ENCODE data around the gene KDELR3. TPM values are rescaled to one million over a fixed set of nuclear protein-coding genes. Genes with fewer than 3 reads are reported as not detected.

Gene KDELR3
- total RNA-seq, 2 experiments from 2014 or later = 0.94 to 0.97 TPM

DNA sequence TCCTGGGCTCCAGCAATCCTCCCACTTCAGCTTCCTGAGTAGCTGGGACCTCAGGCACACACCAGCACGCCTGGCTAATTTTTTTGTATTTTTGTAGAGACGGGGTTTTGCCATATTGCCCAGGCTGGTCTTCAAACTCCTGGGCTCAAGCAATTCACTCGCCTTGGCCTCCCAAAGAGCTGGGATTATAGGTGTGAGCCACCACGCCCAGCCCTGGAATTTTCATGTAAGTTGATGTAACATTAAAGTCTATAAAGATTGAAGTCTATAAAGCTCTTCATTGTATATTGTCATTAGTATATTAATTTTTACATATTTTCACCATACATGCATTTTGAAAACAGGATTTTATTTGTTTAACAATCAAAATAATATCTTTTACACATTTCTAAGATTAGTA, 50.7 kb downstream of the KDELR3 start:
- Mint-ChIP-seq H3K27me3 (peaks cover 1% of the 10 kb centered on the region), H3K27ac (no peak overlapping the region), H3K4me1 (ENCODE audit: low read depth) (no peaks in the 10 kb centered on the region), H3K36me3 (no peaks in the 10 kb centered on the region), H3K4me3 (no peak overlapping the region), H3K9me3 (no peaks in the 10 kb centered on the region)
- POLR2A ChIA-PET = no interaction called here
- intact Hi-C loops (cut with micrococcal nuclease) = no loop called here
- CTCF ChIA-PET = interaction anchor here (1.3 kb wide), 1 partner anchor 404 kb away, joined by 3 read pairs; no protein-coding TSS in a partner anchor
- DNase-seq = no peak

- POLR2A ChIA-PET = no interaction called here
- Mint-ChIP-seq H3K27me3 (peaks cover 5% of the 10 kb centered on the region), H3K36me3 (no peaks in the 10 kb centered on the region), H3K27ac (no peak overlapping the region), H3K4me1 (ENCODE audit: low read depth) (no peaks in the 10 kb centered on the region), H3K4me3 (no peak overlapping the region), H3K9me3 (no peaks in the 10 kb centered on the region)
- intact Hi-C loops (cut with micrococcal nuclease) = no loop called here
- CTCF ChIA-PET = no interaction called here
- DNase-seq = no peak
These were observed 51.8 kb downstream of the KDELR3 start for GRCh38 chr22:38519453-38520250.

GRCh38 chr22:38523029-38523428, 55.1 kb downstream of the KDELR3 start:
- no peak overlapping the region for H3K27ac Mint-ChIP-seq
- POLR2A ChIA-PET = interaction anchor here (1.1 kb wide), 1 partner anchor 9 kb away, joined by 3 read pairs; no protein-coding TSS in a partner anchor

DNA sequence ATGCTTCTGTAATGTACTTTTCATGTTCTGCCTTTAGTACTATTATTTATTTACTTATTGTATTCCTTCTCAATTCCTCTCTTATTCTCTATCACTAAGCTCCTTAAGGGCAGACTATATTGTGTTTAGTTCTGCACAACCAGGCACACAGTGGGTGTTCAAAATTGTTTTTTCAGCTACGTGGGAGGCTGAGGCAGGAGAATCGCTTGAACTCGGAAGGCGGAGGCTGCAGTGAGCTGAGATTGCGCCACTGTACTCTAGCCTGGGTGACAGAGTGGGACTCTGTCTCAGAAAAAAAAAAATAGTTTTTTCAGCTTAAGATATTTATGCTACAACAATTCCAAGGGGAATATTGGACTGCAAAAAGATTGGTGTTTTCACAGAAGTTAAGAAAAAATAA, 55.6 kb downstream of the KDELR3 start:
- Mint-ChIP-seq H3K4me3 (no peak overlapping the region), H3K9me3 (no peaks in the 10 kb centered on the region), H3K27me3 (peaks cover 9% of the 10 kb centered on the region), H3K36me3 (no peaks in the 10 kb centered on the region), H3K27ac (no peak overlapping the region), H3K4me1 (ENCODE audit: low read depth) (no peaks in the 10 kb centered on the region)
- ChIA-PET CTCF (interaction anchor here (1.1 kb wide), 2 partner anchors 13 to 471 kb away, joined by 3 to 4 read pairs; no protein-coding TSS in a partner anchor), POLR2A (interaction anchor here (0.7 to 1.1 kb wide), 2 partner anchors 8 to 101 kb away, joined by 3 read pairs; no protein-coding TSS in a partner anchor)
- intact Hi-C loops (cut with micrococcal nuclease) = no loop called here
- DNase-seq = no peak

More at GRCh38 chr22:38523029-38523428, 55.1 kb downstream of the KDELR3 start:
- intact Hi-C loops (cut with micrococcal nuclease) = no loop called here
- Mint-ChIP-seq H3K36me3 (no peaks in the 10 kb centered on the region), H3K4me1 (ENCODE audit: low read depth) (no peaks in the 10 kb centered on the region), H3K9me3 (no peaks in the 10 kb centered on the region), H3K27me3 (peaks cover 9% of the 10 kb centered on the region), H3K4me3 (no peak overlapping the region)
- CTCF ChIA-PET = interaction anchor here (1.1 kb wide), 2 partner anchors 12 to 471 kb away, joined by 3 to 4 read pairs; no protein-coding TSS in a partner anchor
- DNase-seq = no peak

DNA sequence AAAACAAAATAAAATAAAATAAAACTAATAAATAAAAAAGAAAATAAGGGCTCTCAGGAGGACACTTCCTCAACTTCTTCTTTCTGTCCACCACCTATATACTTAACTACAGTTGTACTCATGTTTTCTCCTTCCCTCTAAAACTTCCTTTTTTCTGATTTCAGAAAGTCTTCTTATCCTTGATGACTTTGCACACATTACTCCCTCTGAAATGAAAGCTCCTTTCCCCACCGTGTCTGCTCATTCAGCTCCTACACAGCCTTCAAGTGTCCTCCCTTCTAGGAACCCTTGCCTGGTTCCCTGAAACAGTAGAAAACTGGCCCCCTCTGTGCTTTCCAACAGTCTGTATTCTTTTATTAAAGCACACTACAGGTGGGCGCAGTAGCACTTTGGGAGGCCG, 56.5 kb downstream of the KDELR3 start:
- Mint-ChIP-seq H3K4me3 (no peak overlapping the region), H3K4me1 (ENCODE audit: low read depth) (no peaks in the 10 kb centered on the region), H3K36me3 (no peaks in the 10 kb centered on the region), H3K27me3 (peaks cover 9% of the 10 kb centered on the region), H3K9me3 (no peaks in the 10 kb centered on the region), H3K27ac (no peak overlapping the region)
- no peak for DNase-seq
- CTCF ChIA-PET = interaction anchor here (1.1 kb wide), 1 partner anchor 14 kb away, joined by 3 read pairs; no protein-coding TSS in a partner anchor
- intact Hi-C loops (cut with micrococcal nuclease) = no loop called here
- POLR2A ChIA-PET = no interaction called here

GRCh38 chr22:38531251-38531938, 63.5 kb downstream of the KDELR3 start:
- Mint-ChIP-seq H3K9me3 (no peaks in the 10 kb centered on the region), H3K36me3 (no peaks in the 10 kb centered on the region), H3K4me1 (ENCODE audit: low read depth) (peaks cover 5% of the 10 kb centered on the region), H3K27me3 (no peaks in the 10 kb centered on the region), H3K4me3 (peak overlapping the region; percentile 7), H3K27ac (peak overlapping the region; percentile 83)
- DNase-seq = no peak
- CTCF ChIA-PET = interaction anchor here (0.6 to 1.4 kb wide), 3 partner anchors 27 to 453 kb away, joined by 3 to 4 read pairs (median 4); no protein-coding TSS in a partner anchor
- POLR2A ChIA-PET = interaction anchor here (1.3 kb wide), 1 partner anchor 8 kb away, joined by 3 read pairs; no protein-coding TSS in a partner anchor
- intact Hi-C loops (cut with micrococcal nuclease) = no loop called here

Other genes starting within 250 kb of the KDELR3 start
- 10 to 100 TPM; 24.4 to 26.6 TPM for gene TMEM184B, start 195.1 kb upstream of the KDELR3 start, total RNA-seq
- 100 to 1,000 TPM; 104 to 105 TPM for gene CSNK1E, start 150.7 kb upstream of the KDELR3 start, total RNA-seq
- not detected for gene KCNJ4, start 12.9 kb upstream of the KDELR3 start, total RNA-seq
- 100 to 1,000 TPM; 353 to 358 TPM for gene DDX17, start 38.2 kb downstream of the KDELR3 start, total RNA-seq
- gene DMC1, start 102.1 kb downstream of the KDELR3 start, total RNA-seq = 10 to 100 TPM; 15.8 to 20.1 TPM
- under 1 TPM; 0.36 to 0.88 TPM for gene FAM227A, start 188.3 kb downstream of the KDELR3 start, total RNA-seq
- 10 to 100 TPM in 1 of 2 experiments, 1 to 10 TPM in 1; 9.8 to 14.6 TPM for gene CBY1, start 188.5 kb downstream of the KDELR3 start, total RNA-seq
- gene TOMM22, start 213.9 kb downstream of the KDELR3 start, total RNA-seq = 100 to 1,000 TPM; 122 to 128 TPM
- gene JOSD1, start 232.8 kb downstream of the KDELR3 start, total RNA-seq = 10 to 100 TPM; 71.8 to 78.4 TPM
- 10 to 100 TPM; 95.4 to 98.1 TPM for gene GTPBP1, start 237.8 kb downstream of the KDELR3 start, total RNA-seq